Cardiac fibroblast (primary cell): ENCODE results near the gene OR10A2.
"Not testable (repeated sequence)": the region's sequence is repeated elsewhere in the genome, so short reads cannot be mapped to it uniquely, and the experiment has no call there.

ENCODE experiments used
- DNase-seq, 2 donors: peaks; one replicate each; pipeline versions ENCODE4 v3.0.0 to v3.0.0-alpha.2; 2010; ENCODE audit warnings: low read depth in 2 of 2
- H3K4me3 ChIP-seq, 2 donors: replicated peaks in 1 of 2; 1 replicate in 1 of 2; 2 replicates in 1 of 2; pipeline ENCODE4 v1.5.1; 2011; ENCODE audit warnings: low read depth in 2 of 2, low read length in 2 of 2, mild to moderate bottlenecking in 2 of 2, moderate library complexity in 1 of 2
- TF ChIP-seq, protein P1 (sequence below): IDR thresholded peaks from one replicate; pipeline ENCODE4 v1.5.1; 2011; ENCODE audit warnings: low read depth, mild to moderate bottlenecking, low read length, inconsistent platforms

OR10A2 gene

DNA sequence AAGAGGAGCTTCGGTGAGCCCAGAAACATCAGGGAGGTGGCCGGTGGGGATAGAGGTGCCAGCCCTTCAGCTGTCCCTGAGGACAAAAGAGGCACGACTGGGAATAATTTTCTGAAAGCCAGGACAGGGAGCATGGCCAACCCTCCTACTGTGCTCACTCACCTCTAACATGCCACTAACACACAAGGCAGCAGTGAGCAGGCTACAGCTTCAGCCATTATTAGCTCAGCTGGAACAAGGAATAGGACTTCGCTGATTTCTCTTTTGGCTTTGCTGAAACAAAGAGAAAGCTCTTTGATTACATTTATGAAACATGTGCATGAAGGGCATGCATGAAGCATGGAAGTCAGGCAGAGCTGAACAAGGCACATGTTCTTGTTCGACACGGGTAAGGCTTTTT lies 29.5 kb upstream of the OR10A2 start:
- no peak for DNase-seq
- H3K4me3 ChIP-seq, result no peak overlapping the region
- TF ChIP-seq, protein P1, sequence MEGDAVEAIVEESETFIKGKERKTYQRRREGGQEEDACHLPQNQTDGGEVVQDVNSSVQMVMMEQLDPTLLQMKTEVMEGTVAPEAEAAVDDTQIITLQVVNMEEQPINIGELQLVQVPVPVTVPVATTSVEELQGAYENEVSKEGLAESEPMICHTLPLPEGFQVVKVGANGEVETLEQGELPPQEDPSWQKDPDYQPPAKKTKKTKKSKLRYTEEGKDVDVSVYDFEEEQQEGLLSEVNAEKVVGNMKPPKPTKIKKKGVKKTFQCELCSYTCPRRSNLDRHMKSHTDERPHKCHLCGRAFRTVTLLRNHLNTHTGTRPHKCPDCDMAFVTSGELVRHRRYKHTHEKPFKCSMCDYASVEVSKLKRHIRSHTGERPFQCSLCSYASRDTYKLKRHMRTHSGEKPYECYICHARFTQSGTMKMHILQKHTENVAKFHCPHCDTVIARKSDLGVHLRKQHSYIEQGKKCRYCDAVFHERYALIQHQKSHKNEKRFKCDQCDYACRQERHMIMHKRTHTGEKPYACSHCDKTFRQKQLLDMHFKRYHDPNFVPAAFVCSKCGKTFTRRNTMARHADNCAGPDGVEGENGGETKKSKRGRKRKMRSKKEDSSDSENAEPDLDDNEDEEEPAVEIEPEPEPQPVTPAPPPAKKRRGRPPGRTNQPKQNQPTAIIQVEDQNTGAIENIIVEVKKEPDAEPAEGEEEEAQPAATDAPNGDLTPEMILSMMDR, result no peak

DNA sequence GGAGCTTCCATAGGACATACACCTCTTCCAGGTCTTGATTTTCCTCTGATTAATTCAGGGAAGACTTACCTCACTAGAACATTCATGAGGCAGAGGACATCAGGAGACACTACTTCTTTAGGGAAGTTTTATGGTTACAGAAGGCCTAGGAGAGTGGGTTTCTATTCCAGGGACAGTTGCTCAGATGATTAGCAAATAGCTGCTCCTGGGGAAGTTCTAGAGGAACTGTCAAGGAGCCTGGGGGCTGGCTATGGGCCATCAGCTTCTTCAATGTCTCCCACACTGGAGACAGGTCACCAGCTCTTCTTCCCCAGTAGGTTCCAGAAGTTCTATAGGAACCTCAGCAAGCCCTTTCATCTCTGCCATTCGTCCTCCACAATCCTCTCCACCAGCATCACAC lies 28.8 kb upstream of the OR10A2 start:
- H3K4me3 ChIP-seq, result no peak overlapping the region
- DNase-seq, result no peak
- TF ChIP-seq, protein P1, result no peak

DNA sequence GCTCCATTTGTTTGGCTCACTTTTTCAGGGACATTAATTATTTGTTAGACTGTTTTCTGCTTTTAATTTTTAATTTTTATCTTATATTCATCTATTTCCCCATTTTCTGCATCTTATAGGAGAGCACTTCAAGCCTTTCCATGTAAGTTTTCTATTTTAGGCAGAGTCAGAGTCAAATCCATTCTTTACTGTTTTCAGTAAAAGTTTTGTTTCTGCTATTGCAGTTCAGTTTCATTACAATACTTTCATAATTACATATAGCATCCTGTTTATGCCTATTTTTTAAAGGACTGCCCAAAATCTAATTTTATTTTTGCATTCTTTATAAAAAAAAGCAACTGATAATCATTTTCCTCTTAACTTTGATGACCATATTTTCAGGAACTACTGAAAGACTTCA lies 21.2 kb upstream of the OR10A2 start:
- no peak overlapping the region for H3K4me3 ChIP-seq
- no peak for DNase-seq
- TF ChIP-seq, protein P1, result no peak

DNA sequence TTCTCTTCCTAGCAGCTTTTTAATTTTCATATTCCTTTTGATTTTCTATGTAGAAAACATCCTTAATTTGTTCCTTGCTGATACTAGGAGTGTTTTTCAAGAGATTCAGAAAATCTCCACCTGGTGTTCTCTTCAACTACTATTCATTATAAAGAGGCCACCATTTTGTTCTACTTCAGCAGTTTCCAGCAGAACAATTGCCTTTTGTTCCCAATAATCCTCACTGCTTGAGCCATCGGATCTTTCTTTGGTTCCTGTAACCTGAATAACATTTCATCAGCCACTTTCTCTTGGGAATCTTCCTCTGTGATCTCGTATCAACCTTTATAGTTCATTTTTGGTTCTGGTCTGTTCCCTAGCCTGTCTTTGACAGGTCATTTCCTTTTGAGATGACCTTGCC lies 19.2 kb upstream of the OR10A2 start:
- TF ChIP-seq, protein P1, result no peak
- DNase-seq, result no peak
- H3K4me3 ChIP-seq, result no peak overlapping the region

DNA sequence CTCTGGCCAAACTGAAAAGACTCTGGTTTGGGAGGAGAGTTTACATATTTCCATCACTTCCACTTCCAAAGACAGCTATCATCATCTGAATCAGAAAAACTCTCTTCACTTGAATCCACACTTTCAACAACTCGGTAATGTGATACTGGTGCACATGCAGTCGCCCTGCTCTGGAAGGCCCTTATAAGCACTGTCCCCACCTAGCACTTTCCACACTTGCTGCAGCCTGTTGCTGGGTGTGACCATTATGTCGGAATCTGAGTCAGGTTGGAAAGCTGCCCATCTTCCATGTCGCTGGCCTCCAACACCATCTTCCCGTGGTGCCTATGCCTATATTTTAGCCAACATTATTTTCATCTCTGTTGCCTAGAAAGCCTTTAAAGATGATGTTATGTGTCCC lies 18.5 kb upstream of the OR10A2 start:
- TF ChIP-seq, protein P1, result no peak
- H3K4me3 ChIP-seq, result no peak overlapping the region
- no peak for DNase-seq

DNA sequence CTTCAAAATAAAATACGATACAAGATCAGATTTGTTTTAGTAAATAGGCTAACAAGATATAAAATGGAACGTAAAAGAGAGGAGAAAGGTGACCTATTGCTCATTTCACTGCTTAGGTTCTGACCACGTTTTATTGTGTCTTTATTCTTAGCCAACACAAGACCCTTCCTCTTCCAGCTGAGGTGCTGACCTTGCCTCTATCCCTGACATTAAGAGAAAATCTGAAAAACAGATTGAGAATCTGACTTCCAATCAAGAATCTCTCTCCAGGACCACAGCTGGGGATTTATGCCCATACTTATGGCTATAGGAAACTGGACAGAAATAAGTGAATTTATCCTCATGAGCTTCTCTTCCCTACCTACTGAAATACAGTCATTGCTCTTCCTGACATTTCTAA lies 17.5 kb upstream of the OR10A2 start, which contains the start of gene OR10A5:
Gene OR10A5 (plus strand): TSS at position 301 of the 400 bp plus-strand sequence. CDS start 0 bp downstream, at position 301.
- DNase-seq, result no peak
- TF ChIP-seq, protein P1, result no peak
- H3K4me3 ChIP-seq, result no peak within 1 kb of the TSS

DNA sequence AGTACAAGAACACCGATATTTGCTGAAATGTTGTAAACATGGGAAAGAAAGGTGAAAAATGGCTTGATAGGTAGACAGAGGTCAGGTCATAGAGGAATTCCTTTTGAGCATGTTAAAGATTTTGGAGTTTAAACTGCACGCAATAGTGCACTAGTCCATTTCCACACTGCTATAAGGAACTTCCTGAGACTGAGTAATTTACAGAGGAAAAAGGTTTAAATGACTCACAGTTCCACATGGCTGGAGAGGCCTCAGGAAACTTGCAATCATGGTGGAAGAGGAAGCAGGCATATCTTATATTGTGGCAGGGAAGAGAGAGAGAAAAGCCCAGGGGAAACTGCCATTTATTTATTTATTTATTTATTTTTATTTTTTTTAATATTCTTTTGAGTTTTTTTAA lies 12.3 kb upstream of the OR10A2 start:
- no peak overlapping the region for H3K4me3 ChIP-seq
- DNase-seq, result no peak
- TF ChIP-seq, protein P1, result no peak

DNA sequence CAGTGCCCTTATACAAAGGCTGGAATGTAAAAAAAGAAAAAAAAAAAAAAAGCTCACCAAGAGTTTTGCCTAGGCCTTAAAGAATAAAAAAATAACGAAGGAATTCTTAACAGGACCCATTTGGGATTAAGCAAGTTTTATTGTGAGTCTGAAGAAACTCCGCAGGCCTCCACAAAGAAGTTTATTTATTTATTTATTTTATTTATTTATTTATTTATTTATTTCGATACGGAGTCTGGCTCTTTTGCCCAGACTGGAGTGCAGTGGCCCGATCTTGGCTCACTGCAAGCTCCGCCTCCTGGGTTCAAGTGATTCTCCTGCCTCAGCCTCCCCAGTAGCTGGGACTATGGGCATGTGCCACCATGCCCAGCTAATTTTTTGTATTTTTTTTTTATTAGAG lies 8.1 kb upstream of the OR10A2 start:
- H3K4me3 ChIP-seq, DNase-seq: not testable (repeated sequence)
